ENCODE data around the gene MYBPC1.

The MYBPC1 gene

DNA sequence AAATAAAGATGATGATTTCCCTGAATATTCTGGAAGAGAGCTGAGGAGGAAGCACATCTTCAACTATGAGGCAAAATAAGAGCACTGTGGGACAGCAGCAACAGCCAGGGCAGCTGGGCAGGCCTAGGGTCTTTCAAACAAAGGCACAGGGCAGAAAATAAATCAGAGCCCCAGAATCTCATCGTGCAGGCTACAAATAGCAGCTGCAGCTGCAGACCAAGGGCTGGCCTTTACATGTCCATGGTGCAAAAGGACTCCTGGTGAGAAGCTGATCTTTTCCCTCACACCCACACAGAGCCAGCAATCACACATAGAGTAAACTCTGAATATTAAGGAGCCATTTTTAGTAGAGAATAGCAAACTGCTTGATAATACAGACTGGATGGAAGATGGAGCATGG is 13.6 kb upstream of the MYBPC1 start:
- TF ChIP-seq, protein P1, sequence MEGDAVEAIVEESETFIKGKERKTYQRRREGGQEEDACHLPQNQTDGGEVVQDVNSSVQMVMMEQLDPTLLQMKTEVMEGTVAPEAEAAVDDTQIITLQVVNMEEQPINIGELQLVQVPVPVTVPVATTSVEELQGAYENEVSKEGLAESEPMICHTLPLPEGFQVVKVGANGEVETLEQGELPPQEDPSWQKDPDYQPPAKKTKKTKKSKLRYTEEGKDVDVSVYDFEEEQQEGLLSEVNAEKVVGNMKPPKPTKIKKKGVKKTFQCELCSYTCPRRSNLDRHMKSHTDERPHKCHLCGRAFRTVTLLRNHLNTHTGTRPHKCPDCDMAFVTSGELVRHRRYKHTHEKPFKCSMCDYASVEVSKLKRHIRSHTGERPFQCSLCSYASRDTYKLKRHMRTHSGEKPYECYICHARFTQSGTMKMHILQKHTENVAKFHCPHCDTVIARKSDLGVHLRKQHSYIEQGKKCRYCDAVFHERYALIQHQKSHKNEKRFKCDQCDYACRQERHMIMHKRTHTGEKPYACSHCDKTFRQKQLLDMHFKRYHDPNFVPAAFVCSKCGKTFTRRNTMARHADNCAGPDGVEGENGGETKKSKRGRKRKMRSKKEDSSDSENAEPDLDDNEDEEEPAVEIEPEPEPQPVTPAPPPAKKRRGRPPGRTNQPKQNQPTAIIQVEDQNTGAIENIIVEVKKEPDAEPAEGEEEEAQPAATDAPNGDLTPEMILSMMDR (conservative IDR thresholded peaks at IDR 0.05; ENCODE audit: low read depth, low read length) = no peak
- no peaks in the 10 kb centered on the region for H4K20me1 ChIP-seq (ENCODE audit: insufficient read depth)
- H2AFZ ChIP-seq (ENCODE audit: low read depth) = no peak overlapping the region
- H3K36me3 ChIP-seq (ENCODE audit: insufficient read depth) = no peaks in the 10 kb centered on the region
- no peak overlapping the region for H3K9ac ChIP-seq
- no peak overlapping the region for H3K4me2 ChIP-seq
- no peak overlapping the region for H3K27ac ChIP-seq
- no peaks in the 10 kb centered on the region for H3K79me2 ChIP-seq (ENCODE audit: insufficient read depth, low read depth)
- H3K4me3 ChIP-seq (IDR thresholded peaks at IDR 0.05; ENCODE audit: insufficient read depth, low read depth, low read length) = no peak overlapping the region
- H3K27me3 ChIP-seq (ENCODE audit: insufficient read depth, low read depth) = no peaks in the 10 kb centered on the region
- no peaks in the 10 kb centered on the region for H3K4me1 ChIP-seq (ENCODE audit: low read depth, poor library complexity, severe bottlenecking)

DNA sequence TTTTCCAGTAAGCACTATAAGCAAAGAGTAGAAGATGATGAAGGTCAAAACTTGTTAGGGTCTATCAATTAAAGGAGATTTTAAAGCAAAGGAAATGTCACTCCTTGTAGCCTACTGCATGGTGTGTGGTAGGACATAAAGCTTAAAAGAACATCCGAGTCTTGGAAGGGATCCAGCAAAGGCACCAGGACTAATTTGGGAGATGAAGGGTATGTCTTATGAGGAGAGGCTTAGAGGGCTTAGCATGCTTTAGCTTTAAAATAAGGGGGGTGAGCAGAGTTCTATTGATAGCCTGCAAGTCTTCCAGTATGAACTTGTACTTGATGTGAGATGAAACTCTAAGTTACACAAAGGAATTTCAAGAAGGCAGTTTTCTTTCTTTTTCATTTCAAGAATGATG is 11.8 kb upstream of the MYBPC1 start:
- no peaks in the 10 kb centered on the region for H3K4me1 ChIP-seq (ENCODE audit: low read depth, poor library complexity, severe bottlenecking)
- no peak overlapping the region for H3K9ac ChIP-seq
- H3K36me3 ChIP-seq (ENCODE audit: insufficient read depth) = no peaks in the 10 kb centered on the region
- H2AFZ ChIP-seq (ENCODE audit: low read depth) = no peak overlapping the region
- no peak overlapping the region for H3K4me3 ChIP-seq (IDR thresholded peaks at IDR 0.05; ENCODE audit: insufficient read depth, low read depth, low read length)
- TF ChIP-seq, protein P1 (conservative IDR thresholded peaks at IDR 0.05; ENCODE audit: low read depth, low read length) = no peak
- no peak overlapping the region for H3K4me2 ChIP-seq
- no peaks in the 10 kb centered on the region for H3K79me2 ChIP-seq (ENCODE audit: insufficient read depth, low read depth)
- H3K27ac ChIP-seq = no peak overlapping the region
- no peaks in the 10 kb centered on the region for H3K27me3 ChIP-seq (ENCODE audit: insufficient read depth, low read depth)
- H4K20me1 ChIP-seq (ENCODE audit: insufficient read depth) = no peaks in the 10 kb centered on the region

DNA sequence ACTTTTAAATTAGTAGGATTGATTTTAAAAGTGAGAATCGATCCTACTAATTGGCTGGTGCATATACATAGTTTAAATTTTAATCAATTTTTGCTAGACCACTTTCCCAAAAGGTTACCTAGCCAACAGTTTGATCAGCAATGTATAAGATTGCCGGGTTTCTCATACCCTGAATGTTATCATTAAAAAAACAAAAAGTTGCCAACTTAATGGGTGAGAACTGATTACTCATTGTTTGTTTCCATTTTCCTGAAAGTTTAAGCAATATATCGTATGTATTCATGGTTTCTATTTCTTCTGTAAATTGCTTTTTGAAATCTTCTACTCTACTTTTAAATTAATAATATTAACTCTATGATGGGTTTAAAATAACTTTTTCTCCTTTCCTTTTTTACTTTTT is 4.4 kb upstream of the MYBPC1 start:
- no peaks in the 10 kb centered on the region for H3K4me1 ChIP-seq (ENCODE audit: low read depth, poor library complexity, severe bottlenecking)
- H3K4me2 ChIP-seq = no peak overlapping the region
- TF ChIP-seq, protein P1 (conservative IDR thresholded peaks at IDR 0.05; ENCODE audit: low read depth, low read length) = no peak
- no peaks in the 10 kb centered on the region for H3K27me3 ChIP-seq (ENCODE audit: insufficient read depth, low read depth)
- no peak overlapping the region for H3K9ac ChIP-seq
- H3K27ac ChIP-seq = no peak overlapping the region
- H2AFZ ChIP-seq (ENCODE audit: low read depth) = no peak overlapping the region
- no peaks in the 10 kb centered on the region for H3K79me2 ChIP-seq (ENCODE audit: insufficient read depth, low read depth)
- no peaks in the 10 kb centered on the region for H4K20me1 ChIP-seq (ENCODE audit: insufficient read depth)
- H3K4me3 ChIP-seq (IDR thresholded peaks at IDR 0.05; ENCODE audit: insufficient read depth, low read depth, low read length) = no peak overlapping the region
- no peaks in the 10 kb centered on the region for H3K36me3 ChIP-seq (ENCODE audit: insufficient read depth)

GRCh38 chr12:101591781-101592180 is 3.0 kb upstream of the MYBPC1 start:
- TF ChIP-seq, protein P1 (conservative IDR thresholded peaks at IDR 0.05; ENCODE audit: low read depth, low read length) = no peak
- Histone ChIP-seq H3K4me1 (ENCODE audit: low read depth, poor library complexity, severe bottlenecking) (no peaks in the 10 kb centered on the region), H2AFZ (ENCODE audit: low read depth) (no peak overlapping the region), H4K20me1 (ENCODE audit: insufficient read depth) (no peaks in the 10 kb centered on the region), H3K27me3 (ENCODE audit: insufficient read depth, low read depth) (no peaks in the 10 kb centered on the region), H3K9ac (no peak overlapping the region), H3K4me2 (no peak overlapping the region), H3K27ac (no peak overlapping the region), H3K36me3 (ENCODE audit: insufficient read depth) (no peaks in the 10 kb centered on the region), H3K4me3 (IDR thresholded peaks at IDR 0.05; ENCODE audit: insufficient read depth, low read depth, low read length) (no peak overlapping the region), H3K79me2 (ENCODE audit: insufficient read depth, low read depth) (no peaks in the 10 kb centered on the region)
